ENCODE measurements around the gene CYTH1.

Gene CYTH1

GRCh38 chr17:78661093-78661770 lies 120.8 kb downstream of the CYTH1 start:
- no peak for TF ChIP-seq GATA3 (IDR thresholded peaks at IDR 0.05; ENCODE audit: low read depth, low read length)
- no peak for TF ChIP-seq GATA2 (IDR thresholded peaks at IDR 0.05; ENCODE audit: low read depth, low read length)

- TF ChIP-seq GATA2 (IDR thresholded peaks at IDR 0.05; ENCODE audit: low read depth, low read length) (no peak), GATA3 (IDR thresholded peaks at IDR 0.05; ENCODE audit: low read depth, low read length) (no peak)
Observed at GRCh38 chr17:78659546-78659945, 122.5 kb downstream of the CYTH1 start.

DNA sequence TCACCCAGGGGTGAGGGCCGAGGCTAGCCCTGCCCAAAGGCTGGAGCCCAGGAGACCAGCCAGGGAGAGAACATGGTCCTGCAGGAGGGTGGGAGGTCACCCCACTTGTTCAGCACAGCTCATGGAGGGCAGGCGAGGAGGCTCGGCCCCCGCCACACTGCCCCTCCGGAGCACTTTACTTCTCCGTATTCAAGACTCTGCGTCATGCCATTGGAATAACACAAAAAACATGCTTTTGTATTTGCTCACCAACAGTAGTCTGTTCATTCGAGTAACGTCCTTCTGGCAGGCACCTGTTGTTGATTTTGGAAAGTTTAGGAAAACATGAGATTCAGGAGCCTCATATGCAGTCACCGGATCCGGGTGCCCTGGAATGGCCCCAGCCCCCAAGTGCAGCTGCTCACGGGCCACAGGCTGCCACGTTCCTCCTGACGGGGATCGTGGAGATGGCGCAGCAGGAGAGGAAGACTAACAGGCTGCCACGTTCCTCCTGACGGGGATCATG lies 123.7 kb downstream of the CYTH1 start:
- TF ChIP-seq GATA3 (IDR thresholded peaks at IDR 0.05; ENCODE audit: low read depth, low read length) (no peak), GATA2 (IDR thresholded peaks at IDR 0.05; ENCODE audit: low read depth, low read length) (no peak)

DNA sequence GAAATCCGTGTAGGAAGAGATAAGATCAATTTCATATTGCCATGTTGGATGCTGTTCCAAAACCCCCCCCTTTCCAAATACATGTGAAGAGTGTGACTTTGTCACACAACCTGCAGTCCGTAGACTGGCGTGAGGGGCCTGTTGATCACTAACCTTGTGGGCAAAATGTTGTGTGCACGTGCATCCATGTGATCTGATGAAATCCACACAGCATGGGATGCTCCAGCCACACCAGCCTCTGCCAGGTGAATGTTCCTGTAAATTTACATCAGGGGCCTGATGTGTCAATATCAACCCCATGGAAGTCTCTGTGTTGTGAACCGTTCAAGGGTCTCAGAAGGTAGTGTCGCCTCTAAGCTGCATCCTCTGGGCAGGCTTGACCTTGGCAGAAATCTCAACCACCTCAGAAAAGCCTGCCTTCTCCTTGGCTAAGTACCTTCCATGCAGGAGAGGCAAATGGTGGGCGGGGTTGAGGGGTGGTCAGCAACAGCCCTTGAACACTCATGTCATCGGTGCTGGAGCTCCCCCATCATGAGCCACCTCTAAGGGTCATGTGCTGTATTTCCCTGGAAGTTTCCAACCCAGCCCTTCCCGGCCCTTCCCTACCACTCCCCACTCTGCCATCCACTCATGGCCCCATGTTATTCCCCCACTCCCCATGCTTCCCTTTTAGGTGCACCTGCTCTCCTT lies 126.7 kb downstream of the CYTH1 start:
- no peak for TF ChIP-seq GATA2 (IDR thresholded peaks at IDR 0.05; ENCODE audit: low read depth, low read length)

- no peak for TF ChIP-seq GATA3 (IDR thresholded peaks at IDR 0.05; ENCODE audit: low read depth, low read length)
- TF ChIP-seq GATA2 (IDR thresholded peaks at IDR 0.05; ENCODE audit: low read depth, low read length) = no peak
Observed at GRCh38 chr17:78654325-78654724, 127.7 kb downstream of the CYTH1 start.

GRCh38 chr17:78653382-78653781 lies 128.7 kb downstream of the CYTH1 start:
- TF ChIP-seq GATA2 (IDR thresholded peaks at IDR 0.05; ENCODE audit: low read depth, low read length) (no peak), GATA3 (IDR thresholded peaks at IDR 0.05; ENCODE audit: low read depth, low read length) (no peak)

- TF ChIP-seq GATA2 (IDR thresholded peaks at IDR 0.05; ENCODE audit: low read depth, low read length) = no peak
- no peak for TF ChIP-seq GATA3 (IDR thresholded peaks at IDR 0.05; ENCODE audit: low read depth, low read length)
Observed at GRCh38 chr17:78652913-78653312, 129.2 kb downstream of the CYTH1 start.

DNA sequence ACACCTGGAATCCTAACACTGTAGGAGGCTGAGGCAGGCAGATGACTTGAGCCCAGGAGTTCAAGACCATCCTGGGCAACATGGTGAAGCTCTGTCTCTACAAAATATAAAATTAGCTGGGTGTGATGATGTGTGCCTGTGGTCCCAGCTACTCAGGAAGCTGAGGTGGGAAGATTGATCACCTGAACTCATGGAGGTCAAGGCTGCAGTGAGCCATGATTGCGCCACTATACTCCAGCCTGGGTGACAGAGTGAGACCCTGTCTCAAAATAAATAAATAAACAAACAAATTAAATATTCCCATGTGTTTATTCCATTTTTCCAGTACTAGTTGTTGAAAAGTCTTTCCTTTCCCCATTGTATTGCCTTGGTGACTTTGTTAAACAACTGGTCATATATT lies 130.0 kb downstream of the CYTH1 start:
- TF ChIP-seq GATA2 (IDR thresholded peaks at IDR 0.05; ENCODE audit: low read depth, low read length) = no peak
- no peak for TF ChIP-seq GATA3 (IDR thresholded peaks at IDR 0.05; ENCODE audit: low read depth, low read length)

DNA sequence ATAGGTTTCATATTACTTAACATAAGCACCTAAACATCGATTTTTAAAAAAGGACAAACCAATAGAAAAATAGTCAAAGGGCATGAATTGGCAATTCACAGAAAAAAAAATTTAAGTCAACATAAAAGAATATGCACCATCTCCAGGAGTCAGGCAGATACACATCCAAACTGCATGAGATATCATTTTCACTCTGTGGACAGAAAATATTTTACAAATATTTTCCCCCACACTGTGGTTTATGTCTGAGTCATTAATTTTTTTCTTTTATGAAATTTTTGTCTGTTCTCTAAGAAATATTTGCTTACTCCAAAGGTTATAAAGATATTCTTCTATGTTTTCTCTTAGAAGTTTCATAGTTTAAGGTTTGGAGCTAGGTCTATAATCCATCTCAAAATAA lies 130.5 kb downstream of the CYTH1 start:
- TF ChIP-seq GATA3 (IDR thresholded peaks at IDR 0.05; ENCODE audit: low read depth, low read length) = no peak
- no peak for TF ChIP-seq GATA2 (IDR thresholded peaks at IDR 0.05; ENCODE audit: low read depth, low read length)

- TF ChIP-seq GATA2 (IDR thresholded peaks at IDR 0.05; ENCODE audit: low read depth, low read length) (no peak), GATA3 (IDR thresholded peaks at IDR 0.05; ENCODE audit: low read depth, low read length) (no peak)
Observed at GRCh38 chr17:78650093-78650715, 131.9 kb downstream of the CYTH1 start.

- TF ChIP-seq GATA3 (IDR thresholded peaks at IDR 0.05; ENCODE audit: low read depth, low read length) (no peak), GATA2 (IDR thresholded peaks at IDR 0.05; ENCODE audit: low read depth, low read length) (no peak)
Observed at GRCh38 chr17:78648293-78648692, 133.8 kb downstream of the CYTH1 start.

- TF ChIP-seq GATA2 (IDR thresholded peaks at IDR 0.05; ENCODE audit: low read depth, low read length) = no peak
- no peak for TF ChIP-seq GATA3 (IDR thresholded peaks at IDR 0.05; ENCODE audit: low read depth, low read length)
Observed at GRCh38 chr17:78647032-78647431, 135.0 kb downstream of the CYTH1 start.

GRCh38 chr17:78645421-78646295 lies 136.4 kb downstream of the CYTH1 start:
- TF ChIP-seq GATA2 (IDR thresholded peaks at IDR 0.05; ENCODE audit: low read depth, low read length) = no peak
- TF ChIP-seq GATA3 (IDR thresholded peaks at IDR 0.05; ENCODE audit: low read depth, low read length) = no peak

- TF ChIP-seq GATA3 (IDR thresholded peaks at IDR 0.05; ENCODE audit: low read depth, low read length) (no peak), GATA2 (IDR thresholded peaks at IDR 0.05; ENCODE audit: low read depth, low read length) (no peak)
Observed at GRCh38 chr17:78644931-78645351, 137.1 kb downstream of the CYTH1 start.

Data from SH-SY5Y (cell line).